GM18861 (cell line): ENCODE data around the gene RPTOR.
"Not testable (repeated sequence)": the region's sequence is repeated elsewhere in the genome, so short reads cannot be mapped to it uniquely, and the experiment has no call there.

ENCODE experiments used
- ATAC-seq: cut with Tn5 transposase; IDR thresholded peaks from one replicate; pipeline ENCODE4 v1.9.1; 2021; ENCODE audit not compliant: unreplicated experiment

Gene RPTOR

DNA sequence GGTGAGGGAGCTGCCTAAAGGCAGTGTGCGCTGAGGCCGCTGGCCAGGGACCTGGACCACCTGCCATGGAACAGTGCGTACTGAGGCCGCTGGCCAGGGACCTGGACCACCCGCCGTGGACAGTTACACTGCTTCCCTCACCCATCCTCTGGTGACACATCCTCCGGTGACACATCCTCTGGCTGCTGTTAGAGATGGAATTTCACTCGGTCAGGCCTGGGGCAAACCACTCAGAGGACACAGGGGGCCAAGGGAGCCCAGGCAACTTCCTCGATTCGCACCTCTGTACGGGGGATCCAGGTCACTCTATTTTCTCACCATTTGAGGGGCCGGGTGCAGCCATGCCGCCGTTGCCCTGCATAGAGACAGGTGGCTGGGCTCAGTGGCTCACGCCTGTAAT is 32.4 kb upstream of the RPTOR start:
- no peak for ATAC-seq

DNA sequence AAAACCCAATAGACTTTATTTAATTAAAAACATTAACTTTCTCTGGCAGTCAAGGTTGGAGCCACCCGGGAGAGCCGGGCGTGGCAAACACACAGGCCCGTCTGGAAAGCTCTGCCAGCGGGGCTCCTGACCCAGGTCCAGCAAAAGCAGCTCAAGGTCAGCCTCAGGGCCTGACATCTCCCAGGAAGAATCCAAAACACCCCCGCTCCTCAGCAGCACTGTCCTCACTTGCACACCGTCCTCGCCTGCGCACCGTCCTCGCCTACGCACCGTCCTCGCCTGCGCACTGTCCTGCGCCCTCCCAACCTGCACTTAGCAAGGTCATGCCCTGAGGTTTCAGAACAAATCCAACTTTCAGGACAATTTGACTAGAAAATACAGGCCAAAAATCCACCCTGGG is 31.4 kb upstream of the RPTOR start:
- no peak for ATAC-seq

GRCh38 chr17:80513892-80514291 is 30.7 kb upstream of the RPTOR start:
- ATAC-seq = no peak

DNA sequence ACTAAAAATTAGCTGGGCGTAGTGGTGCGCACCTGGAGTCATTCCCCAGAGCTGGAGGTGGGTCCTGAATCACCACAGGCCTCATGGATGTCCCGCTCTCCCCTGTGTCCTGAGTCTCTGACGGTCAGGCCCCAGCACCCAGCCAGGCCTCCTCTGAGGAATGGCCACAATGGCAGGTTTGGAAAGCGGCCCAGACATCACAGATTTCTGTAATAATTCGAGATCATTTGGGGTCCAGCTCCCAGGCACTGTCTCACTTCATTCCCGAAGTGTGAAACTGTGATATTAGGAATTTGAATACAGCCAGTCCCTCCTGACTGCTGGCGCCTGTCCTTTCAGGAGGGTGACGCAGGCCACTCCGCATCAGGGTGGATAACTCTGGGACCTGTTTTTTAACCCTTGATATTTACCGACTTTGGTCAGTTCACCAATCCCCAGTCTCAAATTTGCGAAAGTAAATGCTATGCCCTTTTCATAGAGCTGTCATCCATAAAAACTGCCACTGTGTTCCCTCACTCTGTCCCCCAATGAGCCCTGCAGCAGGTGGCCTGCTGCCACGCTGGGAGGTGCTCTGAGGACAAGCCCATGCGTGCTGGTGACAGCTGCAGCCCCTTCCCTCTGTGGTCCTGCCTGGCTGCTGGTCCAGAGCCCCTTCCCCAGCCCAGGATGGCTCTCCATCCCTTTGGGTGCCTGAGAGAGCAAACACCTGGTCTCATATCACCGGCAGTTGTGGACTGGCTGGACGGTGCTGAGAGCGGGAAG is 28.3 kb upstream of the RPTOR start:
- ATAC-seq = no peak

DNA sequence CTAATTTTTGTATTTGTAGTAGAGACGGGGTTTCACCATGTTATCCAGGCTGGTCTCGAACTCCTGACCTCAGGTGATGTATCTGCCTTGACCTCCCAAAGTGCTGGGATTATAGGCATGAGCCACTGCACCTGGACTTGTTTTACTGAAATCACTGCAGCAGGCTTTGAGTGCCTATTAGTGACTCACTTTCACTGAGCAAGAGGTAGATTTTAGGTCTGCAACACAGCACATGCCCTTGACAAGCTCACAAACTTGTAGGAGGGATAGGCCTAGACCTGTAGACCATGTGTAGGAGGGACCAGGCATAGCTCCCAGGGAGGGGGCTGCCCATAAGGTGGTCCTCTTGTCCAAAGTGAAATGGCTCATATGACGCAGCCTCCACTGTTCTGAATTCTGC is 27.0 kb upstream of the RPTOR start:
- ATAC-seq = no peak

- no peak for ATAC-seq
These were observed 26.2 kb upstream of the RPTOR start for GRCh38 chr17:80518392-80518791.

DNA sequence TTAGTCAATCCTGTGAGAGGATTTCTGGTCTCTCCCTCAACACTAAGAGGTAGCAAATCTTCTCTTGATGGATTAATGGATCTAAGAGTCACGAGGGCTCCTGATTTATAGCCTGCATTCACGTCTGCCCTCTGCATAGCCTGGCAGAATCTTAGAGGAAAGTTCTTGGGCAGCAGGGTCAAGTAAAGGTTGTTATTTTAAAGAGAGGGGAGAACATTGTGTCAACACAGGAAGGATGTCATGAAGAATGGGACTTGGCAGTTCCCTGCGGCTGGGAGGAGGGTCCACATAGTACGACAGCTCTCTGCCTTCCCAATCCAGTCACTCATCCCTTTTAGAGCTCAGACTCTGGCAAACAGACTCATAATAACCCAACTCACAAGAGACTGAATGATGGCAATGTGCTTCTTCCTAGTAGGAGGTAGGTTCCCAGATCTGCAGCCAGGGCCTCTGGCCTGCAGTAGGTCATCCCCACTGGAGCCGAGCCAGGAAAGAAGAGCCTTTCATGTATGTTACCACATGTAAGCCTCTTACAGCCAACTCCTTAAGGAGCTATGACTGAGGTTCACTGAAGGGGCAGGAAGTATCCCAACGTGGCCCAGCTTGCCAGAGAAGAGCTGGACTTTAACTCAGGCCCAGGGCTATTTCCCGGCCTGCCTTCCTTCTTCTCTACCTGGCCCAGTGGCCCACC is 25.4 kb upstream of the RPTOR start:
- ATAC-seq = no peak

GRCh38 chr17:80520810-80521455 is 23.7 kb upstream of the RPTOR start:
- ATAC-seq = no peak

DNA sequence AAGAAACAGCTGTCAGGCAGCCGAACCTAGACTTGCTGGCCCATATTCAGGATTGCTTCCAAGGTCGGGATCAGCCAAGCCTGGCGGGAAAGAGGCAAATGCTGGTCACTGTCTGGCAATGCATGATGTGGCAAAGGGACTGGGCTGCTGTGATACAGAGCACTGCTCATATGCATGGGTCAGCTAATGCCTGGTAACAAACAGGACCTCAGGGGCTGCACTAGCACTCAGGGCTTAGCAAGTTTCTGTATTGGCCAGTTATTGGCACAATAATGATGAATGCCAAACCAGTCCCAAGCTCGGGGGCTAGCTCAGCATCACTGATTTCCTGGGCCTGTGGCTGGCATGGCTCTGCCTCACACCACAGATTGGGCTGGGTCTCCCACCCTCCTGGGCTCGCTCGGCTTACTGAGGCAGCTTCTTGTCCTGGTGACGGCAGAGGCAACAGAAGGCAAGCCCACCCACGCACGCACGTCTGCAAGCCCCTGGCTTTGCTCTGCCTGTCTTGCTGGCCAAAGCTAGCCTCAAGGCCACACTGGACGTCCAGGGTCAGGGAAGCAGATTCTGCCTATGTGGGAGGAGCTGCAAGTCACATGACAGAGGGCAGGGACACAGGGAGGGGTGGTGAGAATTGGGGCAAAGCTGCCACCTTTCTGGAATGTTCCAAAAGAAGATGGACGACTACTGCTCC is 21.4 kb upstream of the RPTOR start:
- no peak for ATAC-seq

GRCh38 chr17:80523956-80524712 is 20.5 kb upstream of the RPTOR start:
- ATAC-seq = no peak

- ATAC-seq = no peak
These were observed 18.3 kb upstream of the RPTOR start for GRCh38 chr17:80526116-80526910.

GRCh38 chr17:80527016-80527645 is 17.5 kb upstream of the RPTOR start:
- ATAC-seq = no peak

DNA sequence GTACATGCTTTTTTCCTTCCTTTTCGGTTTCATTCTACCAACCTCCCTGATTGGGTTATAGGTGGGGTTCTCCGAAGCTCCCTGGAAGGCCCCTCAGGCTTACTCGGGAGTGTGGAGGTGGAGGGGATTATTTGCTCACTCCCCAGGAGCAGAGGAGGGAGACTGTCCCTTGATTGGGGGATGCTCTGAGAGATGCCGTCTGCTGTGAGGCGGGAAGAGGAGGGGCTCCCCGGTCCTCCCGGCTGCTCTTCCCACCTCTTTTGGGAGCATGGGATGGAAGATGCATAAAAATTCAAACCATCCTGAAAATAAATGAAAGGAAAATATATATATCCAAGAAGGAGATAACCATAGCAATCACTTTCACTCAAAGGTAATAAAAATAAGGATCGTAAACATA is 16.1 kb upstream of the RPTOR start:
- ATAC-seq = no peak

DNA sequence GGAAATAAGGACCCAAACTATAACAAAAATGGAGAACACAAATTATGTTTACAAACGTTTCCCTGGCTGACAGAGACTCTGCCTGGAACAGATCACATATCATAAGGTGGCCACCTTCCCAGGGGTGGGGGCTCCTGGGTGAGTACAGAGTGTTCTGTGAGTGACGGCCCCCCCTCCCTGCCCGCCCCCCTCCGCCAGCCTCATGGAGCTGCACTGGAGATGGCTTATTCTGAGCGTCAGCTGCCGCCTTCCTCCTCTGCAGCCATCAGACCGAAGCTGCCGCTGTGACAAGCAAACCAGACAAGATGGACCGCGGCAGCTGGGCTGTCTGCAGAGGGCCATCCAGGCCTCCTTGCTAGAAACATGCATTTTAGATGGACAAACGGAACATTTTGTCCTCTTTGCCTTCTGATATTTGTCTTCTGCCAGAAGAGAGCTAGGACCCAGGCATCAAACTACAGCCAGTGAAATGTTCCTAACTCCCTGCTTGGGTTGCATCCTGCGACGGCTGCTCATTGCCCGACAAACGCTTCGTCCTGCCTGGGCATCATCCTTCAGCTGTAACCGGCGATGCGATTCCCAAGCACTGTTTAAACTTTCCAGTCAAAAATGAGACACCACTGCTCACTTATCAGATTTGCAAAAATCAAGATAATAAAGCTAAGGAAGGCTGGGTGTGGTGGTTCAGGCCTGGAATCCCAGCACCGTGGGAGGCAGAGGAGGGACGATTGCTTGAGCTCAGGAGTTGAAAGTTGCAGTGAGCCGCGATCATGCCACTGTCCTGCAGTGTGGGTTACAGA is 15.3 kb upstream of the RPTOR start:
- no peak for ATAC-seq

GRCh38 chr17:80529904-80530292 is 14.7 kb upstream of the RPTOR start:
- ATAC-seq = no peak

GRCh38 chr17:80531400-80531799 is 13.2 kb upstream of the RPTOR start:
- ATAC-seq = no peak

DNA sequence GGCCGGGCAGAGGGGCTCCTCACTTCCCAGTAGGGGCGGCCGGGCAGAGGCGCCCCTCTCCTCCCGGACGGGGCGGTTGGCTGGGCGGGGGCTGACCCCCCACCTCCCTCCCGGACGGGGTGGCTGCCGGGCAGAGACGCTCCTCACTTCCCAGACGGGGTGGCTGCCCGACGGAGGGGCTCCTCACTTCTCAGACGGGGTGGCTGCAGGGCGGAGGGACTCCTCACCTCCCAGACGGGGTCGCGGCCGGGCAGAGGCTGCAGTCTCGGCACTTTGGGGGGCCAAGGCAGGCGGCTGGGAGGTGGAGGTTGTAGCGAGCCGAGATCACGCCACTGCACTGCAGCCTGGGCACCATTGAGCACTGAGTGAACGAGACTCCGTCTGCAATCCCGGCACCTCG is 7.3 kb upstream of the RPTOR start:
- not testable (repeated sequence) for ATAC-seq

- ATAC-seq = no peak
These were observed 6.2 kb upstream of the RPTOR start for GRCh38 chr17:80538484-80538883.
